NCI-H146 (cell line): ENCODE data around the gene HSPA1A.

Experiments used
- DNase-seq: peaks from one replicate; lab custom pipeline; 2025; lab: John Stamatoyannopoulos, UW

The HSPA1A gene

DNA sequence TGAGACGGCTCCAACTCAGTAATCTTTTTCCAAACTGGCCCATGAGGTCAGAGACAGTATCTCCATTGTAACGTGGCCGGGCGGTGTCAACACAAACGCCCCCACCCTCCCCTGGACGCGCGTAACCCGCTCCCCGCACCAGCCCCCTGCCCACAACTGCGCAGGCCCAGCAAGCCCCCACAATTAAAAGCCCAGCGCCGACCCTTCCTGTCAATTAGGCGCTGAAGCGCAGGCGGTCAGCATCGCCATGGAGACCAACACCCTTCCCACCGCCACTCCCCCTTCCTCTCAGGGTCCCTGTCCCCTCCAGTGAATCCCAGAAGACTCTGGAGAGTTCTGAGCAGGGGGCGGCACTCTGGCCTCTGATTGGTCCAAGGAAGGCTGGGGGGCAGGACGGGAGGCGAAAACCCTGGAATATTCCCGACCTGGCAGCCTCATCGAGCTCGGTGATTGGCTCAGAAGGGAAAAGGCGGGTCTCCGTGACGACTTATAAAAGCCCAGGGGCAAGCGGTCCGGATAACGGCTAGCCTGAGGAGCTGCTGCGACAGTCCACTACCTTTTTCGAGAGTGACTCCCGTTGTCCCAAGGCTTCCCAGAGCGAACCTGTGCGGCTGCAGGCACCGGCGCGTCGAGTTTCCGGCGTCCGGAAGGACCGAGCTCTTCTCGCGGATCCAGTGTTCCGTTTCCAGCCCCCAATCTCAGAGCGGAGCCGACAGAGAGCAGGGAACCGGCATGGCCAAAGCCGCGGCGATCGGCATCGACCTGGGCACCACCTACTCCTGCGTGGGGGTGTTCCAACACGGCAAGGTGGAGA is at the start of gene HSPA1A, which contains the start of gene HSPA1L:
Gene HSPA1A (plus strand): TSS at position 519 of the 814 bp plus-strand sequence. CDS start 214 bp downstream, at position 733.
Gene HSPA1L (minus strand): TSS at position 259 of the 814 bp plus-strand sequence. CDS start 3,311 bp downstream, outside the sequence.
- peak; percentile 98 for DNase-seq

DNA sequence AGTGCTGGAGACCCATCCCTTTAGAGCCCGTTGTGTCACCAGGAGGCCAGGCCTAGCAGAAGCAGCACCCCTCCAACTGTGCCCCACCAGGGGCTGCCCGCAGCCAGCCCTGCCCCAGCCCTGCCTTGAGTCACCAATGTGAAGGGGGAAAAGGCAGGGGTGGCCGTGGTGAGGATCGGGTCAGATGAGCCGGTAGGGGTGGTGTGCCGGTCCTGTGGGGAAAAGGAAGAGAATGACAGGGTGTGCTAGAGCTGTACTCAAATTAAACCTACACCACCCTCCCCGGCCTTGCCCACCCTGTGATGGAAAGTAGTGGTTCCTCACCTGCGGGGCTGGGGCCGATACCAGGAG is 49.8 kb upstream of the HSPA1A start:
- DNase-seq = no peak

DNA sequence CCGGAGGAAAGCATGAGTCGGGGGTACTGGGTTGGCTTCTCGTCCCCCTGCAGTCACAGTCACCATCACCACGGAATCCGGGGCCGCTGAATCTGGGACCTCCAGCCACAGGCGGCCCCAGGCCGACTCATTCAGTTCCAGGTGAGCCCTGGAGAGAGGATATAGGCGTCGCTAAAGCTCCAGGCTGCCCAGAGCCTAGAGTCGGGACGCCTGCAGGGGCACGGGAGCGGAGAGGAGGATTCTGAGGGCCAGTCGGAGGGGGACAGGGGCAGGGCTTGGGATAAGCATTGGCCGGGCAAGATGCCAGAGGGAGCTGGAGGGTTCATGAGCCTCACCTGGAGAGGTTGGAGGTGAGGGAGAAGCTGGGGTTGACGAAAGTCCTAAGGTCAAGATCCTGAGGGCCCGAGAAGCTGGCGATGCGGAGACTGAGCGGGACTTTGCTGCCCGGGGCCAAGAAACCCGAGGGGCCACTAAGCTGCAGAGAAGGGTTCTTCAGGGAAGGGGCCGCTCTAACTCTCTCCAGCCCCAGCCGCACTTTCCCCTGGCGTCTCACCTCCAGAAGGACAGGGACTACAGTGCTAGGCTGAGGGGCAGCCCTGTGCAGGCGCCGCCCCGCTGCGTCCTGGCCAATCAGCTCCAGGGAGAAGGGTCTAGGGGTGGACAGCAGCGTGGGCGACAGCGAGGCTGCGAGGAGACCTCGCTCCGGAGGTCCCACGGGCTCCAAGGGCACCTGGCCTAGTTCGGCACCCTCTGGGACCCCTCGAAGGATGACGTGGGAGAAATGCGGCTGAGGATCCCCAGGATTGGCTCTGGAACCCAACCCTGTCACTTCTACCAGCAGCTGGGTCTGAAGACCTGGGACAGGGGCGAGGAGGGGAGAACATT is 49.2 kb upstream of the HSPA1A start:
- no peak for DNase-seq

DNA sequence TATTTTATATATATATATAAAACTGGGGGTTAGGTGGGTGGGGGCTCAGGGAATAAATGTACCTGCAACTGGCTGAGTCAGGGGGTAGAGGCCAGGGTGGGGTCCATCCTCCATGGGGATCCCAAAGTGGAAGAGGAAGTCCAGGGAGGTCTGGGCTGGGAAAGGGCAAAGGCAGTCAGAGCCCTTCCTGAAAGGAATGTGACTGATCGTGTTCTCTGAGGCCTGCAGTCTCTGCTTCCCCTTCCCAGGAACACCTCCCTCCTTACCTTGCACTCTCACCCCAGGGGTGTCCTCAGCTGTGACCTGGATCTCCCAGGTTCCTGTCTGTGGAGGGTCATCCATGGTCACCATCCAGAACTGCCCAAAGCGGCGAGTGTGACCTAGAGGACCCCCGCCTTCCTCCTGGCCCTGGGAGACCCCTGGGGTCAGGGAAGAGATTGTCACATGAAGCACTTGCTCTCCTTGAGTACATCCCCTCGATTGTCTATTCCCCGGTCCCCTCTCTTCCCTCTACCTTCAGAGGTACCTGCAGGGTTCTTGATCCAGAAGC is 48.2 kb upstream of the HSPA1A start:
- DNase-seq = no peak

DNA sequence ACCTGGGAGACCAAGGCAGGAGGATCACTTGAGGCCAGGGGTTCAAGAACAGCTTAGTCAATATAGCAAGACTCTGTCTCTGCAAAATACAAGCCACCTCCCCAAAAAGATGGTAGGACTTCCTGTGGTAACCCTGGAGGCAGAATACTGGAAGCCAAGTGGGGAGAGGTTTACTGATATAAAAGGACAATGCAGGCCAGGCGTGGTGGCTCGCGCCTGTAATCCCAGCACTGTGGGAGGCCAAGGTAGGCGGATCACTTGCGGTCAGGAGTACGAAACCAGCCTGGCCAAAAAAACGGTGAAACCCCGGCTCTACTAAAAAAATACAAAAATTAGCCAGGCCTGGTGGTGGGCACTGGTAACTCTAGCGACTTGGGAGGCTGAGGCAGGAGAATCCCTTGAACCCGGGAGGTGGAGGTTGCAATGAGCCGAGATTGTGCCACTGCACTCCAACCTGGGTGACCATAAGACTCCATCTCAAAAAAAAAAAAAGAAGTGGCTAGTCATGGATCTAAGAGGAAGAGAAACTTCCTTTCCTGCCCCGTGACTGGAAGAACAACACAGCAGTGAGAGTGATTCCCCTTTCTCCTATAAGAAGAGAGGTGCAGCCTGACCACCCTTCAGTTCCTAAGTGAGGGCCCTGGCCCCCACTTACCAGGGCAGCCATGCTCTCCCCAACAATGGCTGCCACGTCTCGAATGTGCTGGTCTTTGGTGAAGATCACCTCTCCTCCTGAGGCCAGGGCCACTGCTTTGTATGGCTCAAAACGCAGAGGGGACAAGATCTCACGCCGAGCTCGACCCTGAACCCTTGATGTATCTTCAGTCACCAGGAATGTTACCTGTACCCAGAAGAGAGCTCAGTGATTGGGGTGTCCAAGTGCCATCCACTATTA is 46.7 kb upstream of the HSPA1A start:
- no peak for DNase-seq

DNA sequence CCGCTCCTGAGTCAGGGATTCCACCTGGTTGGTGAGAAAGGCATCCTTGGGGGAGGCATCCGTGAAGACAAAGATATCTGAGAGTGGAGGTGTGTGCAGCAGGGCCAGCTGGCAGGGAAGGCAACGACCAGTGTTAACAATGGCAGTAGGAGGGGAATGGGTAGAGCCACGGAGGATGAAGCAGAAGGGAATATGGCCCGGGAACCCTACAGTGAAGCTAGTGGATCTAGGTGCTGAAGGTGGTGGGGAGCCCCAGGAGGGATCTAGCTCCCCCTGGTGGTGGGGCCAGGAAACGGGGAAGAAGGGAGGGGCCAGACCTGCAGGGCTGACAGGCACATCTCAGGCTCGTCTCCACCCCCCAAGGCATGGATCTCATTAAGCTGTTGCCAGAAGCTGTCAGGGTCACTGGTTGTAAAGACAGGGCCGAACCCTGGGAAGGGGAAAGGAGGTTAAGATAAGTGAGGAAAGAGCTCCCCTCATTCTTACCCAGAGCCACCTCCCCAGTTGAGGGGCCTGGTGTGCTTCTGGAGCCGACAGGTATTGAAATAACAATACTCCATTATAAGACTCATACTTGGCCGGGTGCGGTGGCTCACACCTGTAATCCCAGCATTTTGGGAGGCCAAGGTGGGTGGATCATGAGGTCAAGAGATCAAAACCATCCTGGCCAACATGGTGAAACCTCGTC is 45.5 kb upstream of the HSPA1A start:
- DNase-seq = peak; percentile 78

DNA sequence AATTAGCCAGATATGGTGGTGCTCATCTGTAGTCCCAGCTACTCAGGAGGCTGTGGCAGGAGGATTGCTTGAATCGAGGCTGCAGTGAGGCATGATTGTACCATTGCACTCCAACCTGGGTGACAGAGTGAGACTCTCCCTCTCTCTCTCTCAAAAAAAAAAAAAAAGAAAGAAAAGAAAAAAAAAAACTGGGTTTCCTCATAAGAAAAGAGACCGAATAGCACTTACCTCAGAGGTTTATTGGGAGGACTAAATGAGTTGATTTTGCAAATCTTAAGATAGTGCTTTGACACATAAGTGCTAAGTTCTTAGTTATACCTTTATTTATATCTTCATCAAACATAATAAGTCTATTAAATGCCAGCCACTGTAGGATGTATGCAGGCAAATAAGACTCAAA is 44.5 kb upstream of the HSPA1A start:
- DNase-seq = no peak

DNA sequence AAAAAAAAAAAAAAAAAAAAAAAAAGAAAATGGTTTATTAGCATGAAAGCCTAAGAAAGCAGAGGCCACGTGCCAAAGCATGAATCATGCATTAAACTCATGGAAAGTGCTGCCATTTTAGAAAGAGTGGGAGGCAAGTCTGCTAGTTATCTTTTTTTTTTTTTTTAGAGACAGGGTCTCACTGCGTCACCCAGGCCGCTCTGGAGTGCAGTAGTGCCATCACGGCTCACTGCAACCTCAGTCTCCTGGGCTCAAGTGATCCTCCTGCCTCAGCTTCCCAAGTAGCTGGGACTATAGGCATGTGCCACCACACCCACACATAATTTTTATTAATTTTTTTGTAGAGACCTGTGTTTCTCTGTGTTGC is 43.4 kb upstream of the HSPA1A start:
- DNase-seq = no peak

DNA sequence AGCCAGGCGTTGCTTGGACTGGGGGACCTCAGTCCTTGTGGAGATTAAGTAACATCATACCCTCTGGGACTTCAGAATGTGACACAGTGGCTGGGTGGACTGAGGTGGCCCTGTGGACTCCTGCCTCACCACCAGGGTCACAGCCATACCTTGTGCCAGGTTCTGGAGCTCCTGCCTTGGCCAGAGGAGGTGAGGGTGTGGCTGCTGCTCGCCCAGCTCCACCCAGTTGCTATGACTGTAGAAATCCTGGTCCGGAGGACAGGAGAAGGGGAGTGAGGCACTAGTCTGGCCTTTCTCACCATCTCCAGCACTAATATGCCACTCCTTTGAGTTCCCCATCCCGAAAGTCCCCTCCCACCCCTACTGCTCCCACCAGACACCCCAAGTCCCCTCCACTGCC is 40.2 kb upstream of the HSPA1A start:
- DNase-seq = no peak

DNA sequence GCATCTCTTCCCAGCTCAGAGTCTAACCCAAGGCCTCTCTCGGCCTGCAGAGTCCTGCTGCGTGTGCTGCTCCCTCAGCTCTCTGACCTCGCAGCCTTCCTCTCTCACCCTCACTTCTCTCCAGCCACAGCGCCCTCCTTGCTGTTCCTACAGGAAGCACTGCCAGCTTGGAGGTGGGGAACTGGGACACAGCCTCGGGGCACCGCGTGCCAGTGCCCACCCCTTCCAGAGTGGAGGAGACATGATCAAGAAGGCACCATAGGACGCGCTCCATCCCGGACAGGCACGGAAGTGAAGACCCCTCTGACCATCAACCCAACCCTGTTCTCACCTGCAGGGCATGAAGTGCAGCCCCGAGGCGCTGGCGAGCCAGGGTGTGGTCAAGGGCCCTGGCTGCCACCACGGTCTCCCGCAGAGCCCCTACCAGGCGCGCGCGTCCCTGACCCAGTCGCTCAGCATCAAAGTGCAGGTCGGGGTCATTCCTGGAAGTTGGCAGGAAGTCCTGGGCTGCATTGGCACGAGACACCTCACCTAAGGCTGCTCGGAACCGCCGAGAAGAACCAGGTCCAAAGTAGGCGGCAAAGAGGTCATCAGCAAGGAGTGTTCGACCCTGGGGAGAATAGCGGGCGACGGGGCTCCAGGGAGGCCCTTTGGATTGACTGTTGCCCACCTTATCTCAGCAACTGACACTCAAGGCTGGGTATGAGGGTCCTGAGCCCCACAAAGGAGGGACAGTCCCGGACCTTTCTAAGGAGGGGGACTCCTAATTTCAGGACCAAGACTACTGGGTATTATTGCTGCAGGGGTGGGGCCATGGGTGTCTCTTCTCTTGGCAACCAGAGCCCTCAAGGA is 39.5 kb upstream of the HSPA1A start:
- no peak for DNase-seq

DNA sequence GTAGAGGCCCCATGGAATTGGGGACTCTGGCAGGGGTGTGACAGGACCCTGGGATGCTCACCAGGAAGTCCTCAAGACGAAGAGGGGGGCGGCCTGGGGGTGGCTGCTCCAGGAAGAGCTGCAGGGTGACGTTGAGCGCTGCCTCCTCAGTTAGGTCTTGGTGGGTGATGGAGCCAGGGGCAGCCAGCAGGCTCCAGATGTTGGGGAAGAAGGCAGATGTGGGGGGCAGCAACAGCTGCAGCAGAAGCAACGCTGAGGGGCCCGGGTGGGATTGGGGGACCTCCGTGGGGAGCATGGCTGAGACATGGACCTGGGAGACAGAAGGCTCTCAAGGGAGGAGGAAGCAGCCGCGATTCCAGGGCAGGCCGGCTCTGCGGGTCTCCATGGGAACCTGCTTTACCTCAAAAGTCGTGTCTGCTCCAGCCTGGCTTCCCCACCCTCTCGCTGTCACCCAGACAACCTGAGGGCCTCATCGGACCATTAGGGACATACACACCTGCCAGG is 38.8 kb upstream of the HSPA1A start:
- peak; percentile 77 for DNase-seq

DNA sequence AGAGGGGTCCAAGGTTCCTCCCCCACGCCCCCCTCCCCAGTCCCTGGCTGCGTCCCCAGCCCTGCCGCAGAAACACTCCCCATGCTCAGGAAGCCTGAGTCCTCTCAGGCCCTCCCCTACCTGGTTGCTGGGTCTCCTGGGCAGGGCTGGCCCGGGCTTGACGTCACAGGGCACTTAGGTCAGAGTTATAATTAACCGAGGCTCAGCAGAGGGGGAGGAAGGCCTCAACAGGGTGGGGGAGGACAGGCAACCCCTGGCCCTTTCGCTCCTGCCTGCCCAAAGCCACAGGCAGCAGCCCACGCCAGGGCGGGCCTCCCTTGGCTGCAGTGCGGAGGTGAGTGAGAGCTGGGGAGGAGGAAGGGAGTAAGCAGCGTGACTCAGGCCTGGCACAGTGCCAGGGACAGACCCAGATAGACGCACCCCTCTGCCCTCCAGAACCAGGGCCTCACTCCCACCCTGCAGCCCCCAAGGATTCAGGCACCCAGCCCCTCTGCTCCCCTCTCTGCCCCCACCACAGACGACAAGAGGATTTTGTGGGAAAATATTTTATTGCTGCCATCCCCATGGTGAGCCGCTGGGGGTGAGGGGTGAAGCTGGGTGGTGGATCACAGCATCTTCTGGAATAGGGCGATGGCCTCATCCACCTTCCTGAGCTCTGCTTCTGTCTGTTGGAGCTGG is 38.2 kb upstream of the HSPA1A start, which contains the start of gene VWA7:
Gene VWA7 (minus strand): TSS at position 340 of the 678 bp plus-strand sequence. CDS start 549 bp downstream, outside the sequence.
- peak; percentile 77 for DNase-seq

DNA sequence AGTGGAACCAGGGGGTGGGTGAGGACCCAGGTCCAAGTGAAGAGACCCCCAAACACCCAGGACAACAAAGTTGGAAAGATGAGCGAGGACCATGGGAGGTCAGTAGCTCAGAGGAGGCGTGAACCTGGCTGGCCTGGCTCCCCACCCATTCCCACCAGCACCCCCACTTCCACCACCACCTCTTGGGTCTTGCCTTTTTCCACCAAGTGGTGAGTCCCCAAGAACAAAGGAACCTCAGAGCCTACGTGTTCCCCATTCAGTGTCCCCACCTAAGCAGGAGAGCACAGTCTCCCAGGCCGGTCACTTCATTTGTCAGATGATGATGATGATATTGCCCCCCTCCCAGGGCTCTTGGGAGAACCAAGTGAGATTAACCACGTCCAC is 37.7 kb upstream of the HSPA1A start:
- no peak for DNase-seq

DNA sequence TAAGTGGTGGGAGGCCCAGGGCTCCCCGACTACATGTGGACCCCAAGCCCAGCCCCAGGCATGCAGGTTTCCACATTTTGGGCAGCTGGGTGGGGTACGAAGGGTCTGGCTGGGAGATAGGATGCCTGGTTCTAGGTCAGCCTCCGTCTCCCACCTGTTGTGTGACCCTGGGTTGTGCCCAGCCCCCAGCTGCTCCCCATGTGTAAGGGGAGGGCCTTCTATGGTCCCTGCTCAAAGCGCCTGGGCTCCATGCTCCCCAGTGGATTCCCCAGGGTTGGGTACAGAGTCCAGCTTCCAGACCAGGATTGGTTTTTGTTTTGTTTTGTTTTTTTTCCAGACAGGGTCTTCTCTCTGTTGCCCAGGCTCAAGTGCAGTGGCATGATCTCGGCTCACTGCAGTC is 37.1 kb upstream of the HSPA1A start:
- no peak for DNase-seq

DNA sequence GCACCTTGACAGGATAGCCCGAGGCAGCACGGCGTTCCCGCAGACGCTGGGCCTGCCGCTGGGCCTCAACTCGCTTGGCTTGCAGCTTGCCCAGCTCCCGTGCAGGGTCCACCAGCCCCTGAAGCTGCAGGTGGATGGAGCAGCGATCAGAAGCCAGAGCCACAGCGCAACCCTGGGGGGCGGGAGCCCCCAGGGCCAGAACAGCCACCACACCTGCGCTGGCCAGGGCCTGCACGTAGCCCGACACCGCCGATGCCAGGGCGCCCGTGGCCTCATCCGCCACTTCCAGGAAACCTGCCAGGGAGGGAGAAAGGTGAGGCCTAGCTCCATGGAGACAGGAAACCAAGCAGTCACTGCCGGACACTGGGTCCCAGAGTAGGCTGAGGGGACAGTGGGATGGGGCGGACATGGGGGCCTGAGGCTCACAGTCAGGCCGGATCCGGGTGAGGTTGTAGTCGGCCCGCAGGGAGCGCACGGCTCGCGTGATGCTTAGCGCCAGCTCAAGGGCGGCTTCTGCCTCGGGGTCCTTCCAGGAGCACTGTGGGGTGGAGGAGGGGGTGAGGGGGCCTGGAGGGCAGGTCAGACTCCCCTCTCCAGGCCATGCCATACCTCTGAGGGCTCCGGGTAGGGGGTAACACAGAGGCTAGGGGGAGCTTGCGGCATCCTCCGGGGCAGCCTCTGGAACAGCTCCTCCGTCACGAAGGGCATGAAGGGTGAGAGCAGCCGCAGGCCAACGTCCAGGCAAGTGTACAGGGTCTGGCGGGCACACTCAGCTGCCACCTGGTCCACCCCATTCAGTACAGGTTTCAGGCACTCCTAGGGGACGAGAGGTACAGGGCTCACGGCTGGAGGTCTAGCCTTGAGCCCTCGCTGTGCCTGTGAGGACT is 36.1 kb upstream of the HSPA1A start:
- DNase-seq = no peak

DNA sequence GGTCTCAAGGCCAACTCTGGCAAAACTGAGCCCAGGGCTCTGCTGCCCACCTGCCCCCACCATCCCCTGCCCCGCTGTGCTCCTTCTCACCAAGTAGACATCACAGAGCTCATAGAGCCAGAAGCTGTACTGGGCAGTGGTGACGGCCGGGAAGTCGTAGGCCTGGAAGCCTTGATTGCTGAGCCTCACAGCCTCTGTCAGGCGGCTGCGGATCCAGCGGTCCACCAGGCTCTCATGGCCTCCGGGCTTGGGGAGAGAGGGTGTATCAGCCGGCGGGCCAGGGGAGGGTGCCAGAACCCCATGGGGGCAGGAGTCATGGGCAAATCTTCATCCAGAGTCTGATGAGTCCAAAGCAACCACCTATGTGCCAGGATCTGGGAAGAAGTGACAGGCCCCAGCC is 35.4 kb upstream of the HSPA1A start:
- DNase-seq = no peak

DNA sequence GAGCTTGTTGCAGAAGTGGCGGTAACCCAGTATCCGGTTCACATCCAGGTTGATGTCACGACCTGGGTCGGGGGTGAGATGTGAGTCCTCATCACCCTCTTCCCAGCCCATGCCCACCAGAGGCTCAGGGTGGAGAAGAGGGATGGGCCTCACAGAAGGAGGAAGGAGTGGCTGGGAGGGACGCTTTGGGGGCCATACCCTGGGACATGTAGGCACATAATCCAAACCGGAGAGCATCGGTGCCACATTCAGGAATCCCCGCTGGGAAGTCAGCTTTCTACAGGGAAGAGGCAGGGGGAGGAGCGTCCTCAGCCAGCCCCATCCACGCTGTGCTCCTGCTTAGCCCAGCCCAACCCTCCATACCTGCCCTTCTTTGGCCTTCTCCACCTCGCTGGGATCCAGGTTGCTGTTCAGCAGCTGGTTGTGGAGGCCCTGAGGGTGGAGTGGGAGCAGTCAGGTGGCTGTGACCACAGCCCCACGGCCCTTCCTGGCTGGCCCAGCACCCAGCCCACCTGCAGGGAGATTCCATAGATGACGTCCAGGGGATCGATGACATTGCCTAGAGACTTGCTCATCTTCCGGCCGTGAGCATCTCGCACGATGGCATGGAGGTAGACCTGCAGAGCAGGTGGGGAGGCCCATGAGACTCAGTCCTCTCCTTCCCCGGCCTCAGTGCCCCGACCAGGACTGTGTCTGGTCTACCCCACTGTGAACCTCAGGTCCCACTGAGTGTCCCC is 34.7 kb upstream of the HSPA1A start:
- no peak for DNase-seq
